HepG2 (cell line): Measurements from ENCODE around the gene RAB1B.

Source experiments
- EP300 ChIP-seq, 3 experiments: sonication (generic) in 1 of 3; formaldehyde crosslinking in 1 of 3; IDR thresholded peaks; 2 replicates each; pipeline versions ENCODE4 v1.5.1 to v1.6.1; 2011 to 2020; ENCODE audit warnings: low read depth in 2 of 3, low read length in 2 of 3, borderline replicate concordance in 1 of 3, improper control_type of control experiment in 1 of 3, mild to moderate bottlenecking in 1 of 3, missing genetic modification reagents in 1 of 3, moderate library complexity in 1 of 3
- EZH2 ChIP-seq: conservative IDR thresholded peaks from 2 replicates; pipeline ENCODE4 v1.6.1; 2012; ENCODE audit warnings: mild to moderate bottlenecking, low read depth, low read length, moderate library complexity
- FIP1L1 ChIP-seq: fragments of 200-400 bp; formaldehyde crosslinking; IDR thresholded peaks from 2 replicates; pipeline ENCODE4 v1.6.1; 2018; ENCODE audit warnings: low read depth, mild to moderate bottlenecking, low read length, moderate library complexity, borderline replicate concordance; ENCODE audit not compliant: insufficient read depth
- KLF6 ChIP-seq: IDR thresholded peaks from 2 replicates; pipeline ENCODE4 v1.8.0; 2016; ENCODE audit warnings: missing biosample characterization, missing genetic modification reagents
- NFRKB ChIP-seq: fragments of 450-650 bp; IDR thresholded peaks from 2 replicates; pipeline ENCODE4 v1.6.1; 2017
- ZNF180 ChIP-seq: sonication (generic); formaldehyde crosslinking; IDR thresholded peaks from 2 replicates; pipeline ENCODE4 v1.4.0; 2020; ENCODE audit warnings: low read depth, missing genetic modification reagents, borderline replicate concordance
- ZNF703 ChIP-seq: sonication (generic); formaldehyde crosslinking; IDR thresholded peaks from 2 replicates; pipeline ENCODE4 v1.5.1; 2020; ENCODE audit warnings: missing genetic modification reagents, mild to moderate bottlenecking, moderate library complexity, borderline replicate concordance
- TF ChIP-seq, protein P1 (sequence below): sonication (generic); formaldehyde crosslinking; conservative IDR thresholded peaks from 2 replicates; pipeline ENCODE4 v1.4.0; 2020; ENCODE audit warnings: missing genetic modification reagents
- TF ChIP-seq, protein P2 (sequence below): sonication (generic); formaldehyde crosslinking; IDR thresholded peaks from 2 replicates; pipeline ENCODE4 v1.5.0; 2020; ENCODE audit warnings: mild to moderate bottlenecking, missing genetic modification reagents, moderate library complexity

DNA sequence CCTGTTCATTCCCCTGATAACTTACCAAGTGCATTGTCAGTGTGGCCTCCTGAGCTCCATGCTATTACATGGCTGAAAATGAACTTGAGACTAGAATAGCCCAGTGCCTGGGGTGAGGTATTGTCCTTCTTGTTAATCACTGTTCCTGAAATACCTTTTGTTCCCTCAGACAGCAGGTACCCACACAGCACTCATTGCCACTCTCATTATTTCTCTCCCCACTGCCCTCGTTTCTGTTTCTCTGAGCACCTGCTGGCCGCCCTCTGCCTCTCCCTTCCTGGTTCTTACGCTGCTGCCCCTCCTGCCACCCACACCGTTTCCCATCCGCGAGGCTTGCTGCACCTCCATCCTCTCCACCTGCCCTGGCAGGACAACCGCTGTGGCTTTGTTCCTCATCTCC, 36.9 kb upstream of the RAB1B start:
- TF ChIP-seq ZNF180 (CRISPR knock-in tag) = no peak
- TF ChIP-seq, protein P1, sequence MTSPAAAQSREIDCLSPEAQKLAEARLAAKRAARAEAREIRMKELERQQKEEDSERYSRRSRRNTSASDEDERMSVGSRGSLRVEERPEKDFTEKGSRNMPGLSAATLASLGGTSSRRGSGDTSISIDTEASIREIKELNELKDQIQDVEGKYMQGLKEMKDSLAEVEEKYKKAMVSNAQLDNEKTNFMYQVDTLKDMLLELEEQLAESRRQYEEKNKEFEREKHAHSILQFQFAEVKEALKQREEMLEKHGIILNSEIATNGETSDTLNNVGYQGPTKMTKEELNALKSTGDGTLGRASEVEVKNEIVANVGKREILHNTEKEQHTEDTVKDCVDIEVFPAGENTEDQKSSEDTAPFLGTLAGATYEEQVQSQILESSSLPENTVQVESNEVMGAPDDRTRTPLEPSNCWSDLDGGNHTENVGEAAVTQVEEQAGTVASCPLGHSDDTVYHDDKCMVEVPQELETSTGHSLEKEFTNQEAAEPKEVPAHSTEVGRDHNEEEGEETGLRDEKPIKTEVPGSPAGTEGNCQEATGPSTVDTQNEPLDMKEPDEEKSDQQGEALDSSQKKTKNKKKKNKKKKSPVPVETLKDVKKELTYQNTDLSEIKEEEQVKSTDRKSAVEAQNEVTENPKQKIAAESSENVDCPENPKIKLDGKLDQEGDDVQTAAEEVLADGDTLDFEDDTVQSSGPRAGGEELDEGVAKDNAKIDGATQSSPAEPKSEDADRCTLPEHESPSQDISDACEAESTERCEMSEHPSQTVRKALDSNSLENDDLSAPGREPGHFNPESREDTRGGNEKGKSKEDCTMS (CRISPR knock-in tag) = no peak
- TF ChIP-seq, protein P2, sequence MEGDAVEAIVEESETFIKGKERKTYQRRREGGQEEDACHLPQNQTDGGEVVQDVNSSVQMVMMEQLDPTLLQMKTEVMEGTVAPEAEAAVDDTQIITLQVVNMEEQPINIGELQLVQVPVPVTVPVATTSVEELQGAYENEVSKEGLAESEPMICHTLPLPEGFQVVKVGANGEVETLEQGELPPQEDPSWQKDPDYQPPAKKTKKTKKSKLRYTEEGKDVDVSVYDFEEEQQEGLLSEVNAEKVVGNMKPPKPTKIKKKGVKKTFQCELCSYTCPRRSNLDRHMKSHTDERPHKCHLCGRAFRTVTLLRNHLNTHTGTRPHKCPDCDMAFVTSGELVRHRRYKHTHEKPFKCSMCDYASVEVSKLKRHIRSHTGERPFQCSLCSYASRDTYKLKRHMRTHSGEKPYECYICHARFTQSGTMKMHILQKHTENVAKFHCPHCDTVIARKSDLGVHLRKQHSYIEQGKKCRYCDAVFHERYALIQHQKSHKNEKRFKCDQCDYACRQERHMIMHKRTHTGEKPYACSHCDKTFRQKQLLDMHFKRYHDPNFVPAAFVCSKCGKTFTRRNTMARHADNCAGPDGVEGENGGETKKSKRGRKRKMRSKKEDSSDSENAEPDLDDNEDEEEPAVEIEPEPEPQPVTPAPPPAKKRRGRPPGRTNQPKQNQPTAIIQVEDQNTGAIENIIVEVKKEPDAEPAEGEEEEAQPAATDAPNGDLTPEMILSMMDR (CRISPR knock-in tag) = no peak
- no peak for TF ChIP-seq ZNF703 (CRISPR knock-in tag)
- no peak for TF ChIP-seq EZH2
- TF ChIP-seq KLF6 (CRISPR knock-in tag) = no peak
- TF ChIP-seq NFRKB = no peak
- no peak for TF ChIP-seq FIP1L1
- no peak for TF ChIP-seq EP300 (IDR thresholded peaks at IDR 0.05; ENCODE audit: low read depth in 2 of 2, low read length in 2 of 2)
- no peak for TF ChIP-seq EP300 (CRISPR knock-in tag; IDR thresholded peaks at IDR 0.05; ENCODE audit: borderline replicate concordance)
